Stimulated activated CD8-positive, alpha-beta memory T cell treated with anti-CD3 and anti-CD28 coated beads, Interleukin-4, amount 100 ng/mL, for 4 hours (primary cell): ENCODE data around the gene DIP2C.
"Not testable (repeated sequence)": the region's sequence is repeated elsewhere in the genome, so short reads cannot be mapped to it uniquely, and the experiment has no call there.

ENCODE experiments used
- DNase-seq, 2 donors: peaks; one replicate each; pipeline ENCODE4 v3.0.0-alpha.2; 2020; ENCODE audit warnings: low read depth in 2 of 2, low spot score in 1 of 2

Gene DIP2C

DNA sequence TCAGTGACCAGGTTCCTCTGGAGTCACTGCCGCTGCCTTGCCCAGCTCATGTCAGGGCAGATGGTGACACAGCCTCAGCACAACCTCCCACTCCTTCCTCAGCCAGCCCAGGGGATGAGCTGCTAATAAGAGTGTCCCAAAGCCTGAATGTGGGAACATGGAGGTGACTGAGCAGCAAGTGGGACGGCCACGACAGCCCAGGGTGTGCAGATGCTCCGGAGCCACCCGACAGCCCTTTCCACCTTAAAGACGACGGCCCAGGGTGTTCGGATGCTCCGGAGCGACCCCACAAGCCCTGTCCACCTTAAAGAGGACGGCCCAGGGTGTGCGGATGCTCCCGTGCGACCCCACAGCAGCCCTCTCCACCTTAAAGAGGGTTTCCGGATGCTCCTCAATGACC lies 89.2 kb downstream of the DIP2C start:
- no peak for DNase-seq

GRCh38 chr10:599767-600166 lies 89.7 kb downstream of the DIP2C start:
- DNase-seq: no peak

DNA sequence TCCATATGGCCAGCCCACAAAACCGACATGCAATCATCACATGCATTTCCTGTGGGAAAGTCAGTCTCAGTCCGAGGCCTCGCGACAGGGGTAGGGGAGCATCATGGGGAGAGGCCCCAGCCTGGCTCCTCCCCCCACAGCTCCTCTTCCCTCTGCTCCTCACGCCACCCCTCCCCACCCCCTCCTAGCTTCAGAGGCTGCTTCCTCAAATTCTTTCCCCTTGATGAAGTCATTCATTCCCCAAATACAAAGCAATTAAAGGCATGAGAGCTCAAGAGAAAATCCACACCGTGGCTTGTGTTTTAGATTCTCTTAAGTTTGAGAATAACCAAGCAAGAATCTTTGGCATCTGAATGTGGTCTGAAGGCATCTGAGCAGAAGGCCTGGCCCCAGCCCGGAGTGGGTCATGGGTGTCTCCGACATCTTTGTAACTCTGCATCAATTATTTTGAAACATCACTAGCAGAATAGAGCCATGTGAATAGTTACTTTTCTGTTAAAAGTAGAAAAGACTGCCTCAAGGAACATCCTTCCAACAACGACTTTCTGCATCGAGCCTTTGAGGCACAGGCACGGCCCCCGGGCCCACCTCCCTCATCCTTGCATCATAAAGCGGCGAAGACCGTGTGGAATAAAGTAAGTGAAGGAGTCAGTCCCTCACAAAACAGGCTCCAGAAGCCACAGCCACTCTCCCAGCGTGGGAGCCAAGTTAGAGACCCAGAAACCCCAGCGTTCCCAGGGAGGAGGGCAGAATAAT lies 90.9 kb downstream of the DIP2C start:
- no peak for DNase-seq

GRCh38 chr10:597976-598375 lies 91.5 kb downstream of the DIP2C start:
- DNase-seq: no peak

- DNase-seq: no peak
These were observed 92.6 kb downstream of the DIP2C start for GRCh38 chr10:596725-597345.

DNA sequence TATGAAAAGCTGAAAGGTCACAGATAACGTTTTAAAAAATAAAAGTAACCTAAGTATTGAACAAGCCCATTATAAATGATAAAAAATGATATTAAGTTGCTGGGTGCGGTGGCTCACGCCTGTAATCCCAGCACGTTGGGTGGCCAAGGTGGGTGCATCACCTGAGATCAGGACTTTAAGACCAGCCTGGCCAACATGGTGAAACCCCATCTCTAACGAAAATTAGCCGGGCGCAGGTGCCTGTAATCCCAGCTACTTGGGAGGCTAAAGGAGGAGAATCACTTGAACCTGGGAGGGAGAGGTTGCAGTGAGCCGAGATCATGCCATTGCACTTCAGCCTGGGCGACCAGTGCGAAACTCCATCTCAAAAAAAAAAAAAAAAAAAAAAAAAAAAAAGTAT lies 93.3 kb downstream of the DIP2C start:
- DNase-seq: not testable (repeated sequence)

- DNase-seq: no peak
These were observed 94.0 kb downstream of the DIP2C start for GRCh38 chr10:595473-595872.

DNA sequence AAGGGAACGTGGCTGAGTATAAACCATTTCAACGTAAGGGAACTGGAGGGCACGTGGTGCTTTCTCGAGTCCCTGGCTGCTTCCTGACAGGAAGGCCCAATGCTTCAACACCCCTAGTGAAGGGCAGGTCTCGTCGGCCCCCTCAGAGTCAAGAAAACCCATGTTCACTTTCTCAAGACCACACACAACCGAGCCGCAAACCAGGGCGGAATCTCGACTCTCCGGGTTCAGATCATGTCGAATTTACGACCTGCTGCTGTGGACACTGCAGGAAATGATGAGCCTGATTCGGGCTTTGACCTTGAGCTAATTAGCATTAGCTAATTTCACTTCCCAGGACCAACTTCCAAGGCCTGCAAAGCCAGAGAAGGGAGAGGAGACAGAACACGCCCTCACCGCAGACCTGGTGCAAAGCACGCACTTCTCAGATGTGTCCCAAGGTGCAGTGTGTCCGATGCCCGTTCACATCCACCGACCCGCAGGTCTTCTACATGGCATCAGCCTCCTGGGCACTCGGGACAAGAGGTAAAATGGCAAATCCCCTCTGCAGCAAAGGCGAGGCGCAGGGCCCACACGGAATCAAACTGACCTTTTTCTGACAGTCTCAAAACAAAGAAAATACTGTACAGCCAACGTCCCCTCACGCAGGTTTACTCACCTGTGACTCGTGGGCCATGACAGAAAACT lies 94.7 kb downstream of the DIP2C start:
- no peak for DNase-seq

GRCh38 chr10:593901-594457 lies 95.5 kb downstream of the DIP2C start:
- DNase-seq: no peak

GRCh38 chr10:593421-593820 lies 96.0 kb downstream of the DIP2C start:
- DNase-seq: no peak

DNA sequence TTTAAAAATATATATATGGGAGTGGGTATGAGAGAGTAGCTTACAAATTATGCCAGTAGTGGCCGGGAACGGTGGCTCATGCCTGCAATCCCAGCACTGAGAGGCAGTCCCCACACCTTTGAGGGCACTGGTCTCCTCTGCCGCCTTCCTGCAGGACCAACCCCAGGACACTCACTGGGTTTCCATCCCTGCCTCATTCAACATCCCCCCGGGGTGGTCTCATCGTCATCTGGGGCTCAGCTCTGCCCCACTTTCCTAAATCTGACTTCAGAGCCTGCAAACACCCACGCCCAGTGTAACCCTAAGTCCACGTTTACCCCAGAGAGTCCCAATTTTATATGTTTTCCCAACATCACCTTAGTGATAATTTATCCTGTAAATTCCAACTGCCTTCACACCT lies 96.5 kb downstream of the DIP2C start:
- DNase-seq: no peak

- no peak for DNase-seq
These were observed 97.8 kb downstream of the DIP2C start for GRCh38 chr10:591646-592045.

GRCh38 chr10:590721-591120 lies 98.7 kb downstream of the DIP2C start:
- no peak for DNase-seq

- no peak for DNase-seq
These were observed 99.3 kb downstream of the DIP2C start for GRCh38 chr10:589961-590680.

GRCh38 chr10:588246-589165 lies 101.0 kb downstream of the DIP2C start:
- no peak for DNase-seq

GRCh38 chr10:586716-587115 lies 102.8 kb downstream of the DIP2C start:
- no peak for DNase-seq

DNA sequence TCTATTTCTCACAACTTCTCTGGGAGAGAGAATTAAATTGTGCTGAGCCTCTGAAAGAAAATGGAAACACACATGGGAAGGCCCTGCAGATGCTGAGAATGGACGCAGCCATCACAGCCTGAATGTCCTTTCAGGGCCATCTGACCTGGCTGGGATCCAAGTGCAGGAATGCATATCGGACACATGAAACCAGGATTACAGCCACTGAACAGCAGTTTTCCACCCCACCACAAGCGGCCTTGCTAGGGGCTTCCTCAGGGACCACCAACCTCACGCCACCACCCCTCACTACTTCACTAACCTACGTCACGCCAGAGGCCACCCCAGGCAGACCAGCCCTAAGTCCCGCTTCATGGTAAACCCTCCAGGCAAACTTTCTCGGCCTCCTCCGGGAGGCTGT lies 103.3 kb downstream of the DIP2C start:
- no peak for DNase-seq

GRCh38 chr10:585502-585901 lies 104.0 kb downstream of the DIP2C start:
- DNase-seq: no peak

DNA sequence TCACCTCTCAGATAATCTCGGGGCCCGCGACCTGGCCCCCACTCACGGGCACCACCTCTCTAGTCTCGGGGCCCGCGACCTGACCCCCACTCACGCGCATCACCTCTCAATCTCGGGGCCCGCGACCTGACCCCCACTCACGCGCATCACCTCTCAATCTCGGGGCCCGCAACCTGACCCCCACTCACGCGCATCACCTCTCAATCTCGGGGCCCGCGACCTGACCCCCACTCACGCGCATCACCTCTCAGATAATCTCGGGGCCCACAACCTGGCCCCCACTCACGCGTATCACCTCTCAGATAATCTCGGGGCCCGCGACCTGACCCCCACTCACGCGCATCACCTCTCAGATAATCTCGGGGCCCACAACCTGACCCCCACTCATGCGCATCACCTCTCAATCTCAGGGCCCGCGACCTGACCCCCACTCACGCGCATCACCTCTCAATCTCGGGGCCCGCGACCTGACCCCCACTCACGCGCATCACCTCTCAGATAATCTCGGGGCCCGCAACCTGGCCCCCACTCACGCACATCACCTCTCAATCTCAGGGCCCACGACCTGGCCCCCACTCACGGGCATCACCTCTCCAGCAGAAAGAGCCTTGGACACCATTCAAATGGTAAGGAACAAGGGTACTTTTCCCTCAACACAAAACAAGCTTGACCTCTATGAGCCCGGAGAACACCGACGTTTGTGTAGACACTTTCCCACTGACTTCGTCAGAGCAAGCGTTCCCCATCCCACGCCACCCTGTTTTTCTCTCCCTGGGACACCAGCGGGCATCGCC lies 104.8 kb downstream of the DIP2C start:
- DNase-seq: not testable (repeated sequence)

DNA sequence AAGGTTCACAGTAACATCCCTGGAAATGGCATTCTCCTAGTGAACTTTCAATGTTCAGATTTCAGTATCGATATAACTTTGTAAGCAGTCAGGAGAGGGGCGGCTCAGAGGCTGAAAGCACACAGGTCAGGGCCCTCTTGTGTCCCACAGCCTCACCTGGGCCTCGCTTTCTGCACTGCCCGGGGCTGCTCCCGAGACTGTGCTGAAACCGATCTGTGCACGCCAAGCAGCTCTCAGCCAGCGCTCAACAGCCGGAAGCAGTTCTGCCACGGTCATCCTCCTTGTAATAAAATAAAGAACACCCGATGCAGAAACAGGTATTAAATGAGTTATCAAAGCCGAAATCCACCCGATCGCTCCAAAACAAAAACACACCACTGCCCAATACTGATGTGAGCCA lies 106.0 kb downstream of the DIP2C start:
- DNase-seq: no peak
